Aorta (tissue), 5 donors: ENCODE results near the gene LBR. TPM values are rescaled to one million over a fixed set of nuclear protein-coding genes. Genes with fewer than 3 reads are reported as not detected.
"Not testable (repeated sequence)": the region's sequence is repeated elsewhere in the genome, so short reads cannot be mapped to it uniquely, and the experiment has no call there.

Source experiments
- ATAC-seq: fragments of 200-7000 bp; cut with Tn5 transposase; one replicate; pipeline ENCODE4 v1.9.1; 2022; ENCODE audit warnings: moderate library complexity; ENCODE audit not compliant: low FRiP score
- DNase-seq, 2 donors: peaks; one replicate each; pipeline ENCODE4 v3.0.0-alpha.2; 2020
- H3K27ac ChIP-seq, 2 donors: one replicate each; pipeline ENCODE4 v1.5.1; 2013; ENCODE audit warnings: low read length in 2 of 2, mild to moderate bottlenecking in 2 of 2, moderate library complexity in 2 of 2, control low read depth in 1 of 2, inconsistent platforms in 1 of 2, low read depth in 1 of 2
- H3K27me3 ChIP-seq, 2 donors: one replicate each; pipeline ENCODE4 v1.6.1; 2013; ENCODE audit warnings: control low read depth in 1 of 2, low read length in 1 of 2, mild to moderate bottlenecking in 1 of 2, moderate library complexity in 1 of 2; ENCODE audit not compliant: insufficient read depth in 2 of 2, control insufficient read depth in 1 of 2
- H3K36me3 ChIP-seq, 2 donors: one replicate each; pipeline ENCODE4 v1.6.1; 2013; ENCODE audit warnings: control low read depth in 1 of 2, low read length in 1 of 2, mild to moderate bottlenecking in 1 of 2; ENCODE audit not compliant: insufficient read depth in 2 of 2, control insufficient read depth in 1 of 2
- H3K4me1 ChIP-seq, 2 donors: one replicate each; pipeline ENCODE4 v1.6.1; 2013; ENCODE audit warnings: low read length in 2 of 2, control low read depth in 1 of 2, mild to moderate bottlenecking in 1 of 2, moderate library complexity in 1 of 2; ENCODE audit not compliant: insufficient read depth in 2 of 2, control insufficient read depth in 1 of 2
- H3K4me3 ChIP-seq, 2 donors: one replicate each; pipeline ENCODE4 v1.5.1; 2013; ENCODE audit warnings: low read length in 2 of 2, control low read depth in 1 of 2, mild to moderate bottlenecking in 1 of 2
- H3K9me3 ChIP-seq: one replicate; pipeline ENCODE4 v1.6.1; 2013; ENCODE audit warnings: mild to moderate bottlenecking, low read length; ENCODE audit not compliant: control insufficient read depth
- WGBS, 2 donors: extraction: QIAGEN DNeasy Blood & Tissue Kit; methylation state at CpG; one replicate each; pipeline ENCODE4 v1.1.7; 2013; 5-methylcytosine and 5-hydroxymethylcytosine counted together
- intact Hi-C, 2 donors: fragments of 100-400 bp; cut with DNase I; formaldehyde crosslinking; loops; one replicate each; pipeline versions ENCODE4 v1.14.2 to v1.15.0; 2022
- long read RNA-seq, 2 donors: library from polyadenylated mRNA; unstranded; transcript quantifications; one replicate each; pipeline ENCODE4 v2.0.0, GENCODE V29; 2020 to 2021
- polyA plus RNA-seq, 2 donors: library from polyadenylated mRNA; stranded (reverse); fragments of 200-250 nt; gene quantifications; one replicate each; pipeline ENCODE4 v1.2.3, GENCODE V29; 2013
- total RNA-seq, 2 donors: library from RNA; stranded (reverse); fragmentation: NEBNext Ultra II Directional; extraction: Animal tissue kit (Norgen Biotek cat#: 25700); gene quantifications; one replicate each; pipeline ENCODE4 v1.2.1, GENCODE V29; 2021
- donor health status: healthy with polysubstance abuse.
- donor health status: Bipolar disorder and iron deficiency.
- donor health status: DM: no; HTN: no; CAD: no.
- donor health status: DM: no; HTN: no; CAD: no.
- donor health status: DM: yes; HTN: yes; CAD: no.

Gene LBR
- total RNA-seq (10 to 100 TPM; 42.2 to 48.4 TPM), polyA plus RNA-seq (10 to 100 TPM in 1 of 2 donors, 1 to 10 TPM in 1; 8.5 to 16.2 TPM)
- long read RNA-seq, donor 1, transcript LBR-201 (14 exons, 3,745 nt) = major isoform, 13 of 39 reads
- long read RNA-seq, donor 1, partial matches to known transcripts = 22 of 39 reads
- long read RNA-seq, donor 1, other reads (novel, unspliced or antisense) = 3 of 39 reads
- long read RNA-seq, donor 2, transcript LBR-201 (14 exons, 3,745 nt) = major isoform, 27 of 40 reads
- long read RNA-seq, donor 2, partial matches to known transcripts = 9 of 40 reads
- long read RNA-seq, donor 2, other reads (novel, unspliced or antisense) = 4 of 40 reads

- intact Hi-C loops = no loop called here
Observed at GRCh38 chr1:225427235-225428067, at the start of gene LBR. LBR (minus strand) TSS chr1:225428038; CDS start chr1:225424075, 3,963 bp downstream.

GRCh38 chr1:225477296-225477911, 49.6 kb upstream of the LBR start:
- Histone ChIP-seq H3K9me3 (no peaks in the 10 kb centered on the region), H3K4me1 (peaks cover 0 to 2% of the 10 kb centered on the region in 2 donors), H3K4me3 (no peak overlapping the region), H3K27ac (no peak overlapping the region), H3K36me3 (no peaks in the 10 kb centered on the region), H3K27me3 (no peaks in the 10 kb centered on the region)
- intact Hi-C loops = loop anchor here in 1 of 2 donors (2.0 to 5.0 kb wide), 2 partner anchors 295 to 367 kb away; no protein-coding TSS in a partner anchor
- DNase-seq (peak in 1 of 2 donors; percentile 30), ATAC-seq (no peak)
- WGBS, 2 donors = 96% methylated on average over 6 of the region's 6 CpGs

More at GRCh38 chr1:225427235-225428067, at the start of gene LBR:
- no peaks in the 10 kb centered on the region for H3K9me3 ChIP-seq
- no peaks in the 10 kb centered on the region for H3K4me1 ChIP-seq
- H3K27ac ChIP-seq = peak within 1 kb of the TSS in 1 of 2 donors; percentile 28
- H3K4me3 ChIP-seq = peak within 1 kb of the TSS; percentile 86 to 90
- DNase-seq (peak in 1 of 2 donors; percentile 84), ATAC-seq (peak; percentile 60)
- H3K36me3 ChIP-seq = no peaks in the 10 kb centered on the region
- H3K27me3 ChIP-seq = no peaks in the 10 kb centered on the region
- WGBS, 2 donors = 0% methylated on average over 66 to 94 of the region's 94 CpGs

DNA sequence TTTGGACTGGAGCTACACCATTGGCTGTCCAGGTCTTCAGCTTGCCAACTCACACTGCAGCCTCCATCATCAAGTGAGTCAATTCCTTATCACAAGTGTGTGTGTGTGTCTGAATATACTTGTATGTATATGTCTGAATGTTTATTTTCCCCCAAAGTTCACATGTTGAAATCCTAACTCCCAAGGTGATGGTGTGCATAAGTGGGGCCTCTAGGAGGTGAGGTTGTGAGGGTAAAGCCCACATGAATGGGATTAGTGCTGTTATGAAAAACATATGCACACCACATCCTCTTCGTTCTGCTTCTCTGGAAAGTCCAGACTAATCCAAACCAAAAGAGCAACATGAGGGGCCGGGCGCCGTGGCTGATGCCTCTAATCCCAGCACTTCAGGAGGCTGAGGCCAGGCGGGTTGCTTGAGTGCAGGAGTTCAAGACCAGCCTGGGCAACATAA, 48.7 kb upstream of the LBR start:
- intact Hi-C loops = loop anchor here in 1 of 2 donors (2.0 to 5.0 kb wide), 2 partner anchors 296 to 368 kb away; no protein-coding TSS in a partner anchor
- ATAC-seq (no peak), DNase-seq (peak in 1 of 2 donors; percentile 33)
- Histone ChIP-seq H3K4me1 (no peaks in the 10 kb centered on the region), H3K36me3 (no peaks in the 10 kb centered on the region), H3K27me3 (no peaks in the 10 kb centered on the region), H3K4me3 (no peak overlapping the region), H3K27ac (no peak overlapping the region), H3K9me3 (no peaks in the 10 kb centered on the region)
- WGBS, 2 donors = 75 to 79% methylated on average over 5 of the region's 5 CpGs

DNA sequence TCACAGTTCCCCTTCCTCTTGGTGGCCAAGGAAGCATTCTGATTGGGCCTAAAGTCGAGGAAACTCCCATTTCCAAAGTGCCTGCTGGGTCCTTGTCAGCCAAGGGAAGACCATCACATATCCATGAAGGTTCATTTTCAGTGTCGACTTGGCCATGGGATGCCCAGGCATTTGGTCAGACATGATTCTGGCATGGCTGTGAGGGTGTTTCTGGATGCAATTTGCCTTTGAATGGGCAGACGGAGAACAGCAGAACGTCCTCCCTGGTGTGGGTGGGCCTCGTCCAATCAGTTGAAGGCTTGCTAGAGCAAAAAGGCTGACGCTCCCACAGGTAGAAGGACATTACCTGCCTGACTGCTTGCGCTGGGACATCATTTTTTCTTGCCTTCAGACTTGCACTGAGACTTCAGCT, 48.3 kb upstream of the LBR start:
- DNase-seq = peak in 1 of 2 donors; percentile 37
- Histone ChIP-seq H3K27ac (no peak overlapping the region), H3K9me3 (no peaks in the 10 kb centered on the region), H3K36me3 (no peaks in the 10 kb centered on the region), H3K4me3 (no peak overlapping the region), H3K27me3 (no peaks in the 10 kb centered on the region), H3K4me1 (no peaks in the 10 kb centered on the region)
- intact Hi-C loops = loop anchor here in 1 of 2 donors (2.0 to 5.0 kb wide), 2 partner anchors 296 to 369 kb away; no protein-coding TSS in a partner anchor
- 94 to 95% methylated on average over 7 of the region's 7 CpGs for WGBS, 2 donors
- no peak for ATAC-seq

- no peaks in the 10 kb centered on the region for H3K27me3 ChIP-seq
- H3K4me1 ChIP-seq = no peaks in the 10 kb centered on the region
- H3K27ac ChIP-seq = no peak overlapping the region
- no peak overlapping the region for H3K4me3 ChIP-seq
- H3K36me3 ChIP-seq = no peaks in the 10 kb centered on the region
- WGBS, 2 donors = 25 to 26% methylated on average over 49 to 50 of the region's 50 CpGs
- DNase-seq (peak; percentile 81 to 89), ATAC-seq (peak; percentile 94)
- no peaks in the 10 kb centered on the region for H3K9me3 ChIP-seq
- intact Hi-C loops = loop anchor here (1.0 to 5.0 kb wide), 6 partner anchors 297 to 502 kb away; no protein-coding TSS in a partner anchor
Observed at GRCh38 chr1:225474986-225475820, 47.4 kb upstream of the LBR start.

GRCh38 chr1:225474439-225474985, 46.7 kb upstream of the LBR start:
- DNase-seq = peak; percentile 29 to 60
- no peak overlapping the region for H3K27ac ChIP-seq

GRCh38 chr1:225473676-225474438, 46.0 kb upstream of the LBR start:
- H3K4me3 ChIP-seq, H3K27ac ChIP-seq, H3K4me1 ChIP-seq, H3K36me3 ChIP-seq, ATAC-seq, H3K9me3 ChIP-seq, H3K27me3 ChIP-seq: not testable (repeated sequence)
- intact Hi-C loops = loop anchor here (2.0 to 5.0 kb wide), 4 partner anchors 299 to 503 kb away; no protein-coding TSS in a partner anchor
- DNase-seq = peak; percentile 9 to 34
- 92% methylated on average over 26 of the region's 26 CpGs for WGBS, 2 donors

More at GRCh38 chr1:225474439-225474985, 46.7 kb upstream of the LBR start:
- Histone ChIP-seq H3K4me3 (no peak overlapping the region), H3K4me1 (no peaks in the 10 kb centered on the region), H3K9me3 (no peaks in the 10 kb centered on the region), H3K27me3 (no peaks in the 10 kb centered on the region), H3K36me3 (no peaks in the 10 kb centered on the region)
- intact Hi-C loops = loop anchor here (2.0 to 5.0 kb wide), 4 partner anchors 298 to 503 kb away; no protein-coding TSS in a partner anchor
- 40 to 41% methylated on average over 13 of the region's 13 CpGs for WGBS, 2 donors
- no peak for ATAC-seq
